ENCODE data around the gene DNASE1L1.

- TF ChIP-seq CTCF (IDR thresholded peaks at IDR 0.05) = no peak
- no peak for TF ChIP-seq POLR2A (IDR thresholded peaks at IDR 0.05)
Observed at GRCh38 chrX:154359362-154360154, 49.5 kb downstream of the DNASE1L1 start.

All from body of pancreas (tissue), 4 donors.